ENCODE results near the gene PRADC1. TPM values are rescaled to one million over a fixed set of nuclear protein-coding genes. Genes with fewer than 3 reads are reported as not detected.
"Not testable (repeated sequence)": the region's sequence is repeated elsewhere in the genome, so short reads cannot be mapped to it uniquely, and the experiment has no call there.

The PRADC1 gene
- total and polyA plus RNA-seq, 8 donors = 10.5 to 20.9 (median 14.6) TPM

- H3K27me3 ChIP-seq = no peaks in the 10 kb centered on the region
- no peak for FAIRE-seq
These were observed 30.7 kb upstream of the PRADC1 start for GRCh38 chr2:73263540-73264331.

GRCh38 chr2:73262691-73263429 lies 29.8 kb upstream of the PRADC1 start:
- H3K36me3 ChIP-seq; H3K27me3 ChIP-seq; ATAC-seq; H3K9me3 ChIP-seq; intact Hi-C loops (cut with DNase I); H3K27ac ChIP-seq; H3K4me3 ChIP-seq; H3K4me1 ChIP-seq; FAIRE-seq: not testable (repeated sequence)
- WGBS, 2 donors = 89% methylated on average over 18 of the region's 18 CpGs
- DNase-seq = peak in 1 of 6 donors; percentile 35

More at GRCh38 chr2:73263540-73264331, 30.7 kb upstream of the PRADC1 start:
- Histone ChIP-seq H3K27ac (no peak overlapping the region), H3K4me3 (no peak overlapping the region), H3K4me1 (peaks cover 0 to 2% (median 0%) of the 10 kb centered on the region in 3 donors), H3K9me3 (no peaks in the 10 kb centered on the region), H3K36me3 (no peaks in the 10 kb centered on the region)
- DNase-seq (peak in 1 of 6 donors; percentile 69), ATAC-seq (no peak)
- WGBS, 2 donors = 90 to 95% methylated on average over 16 of the region's 16 CpGs
- intact Hi-C loops (cut with DNase I) = no loop called here
- no peak for TF ChIP-seq CTCF (IDR thresholded peaks at IDR 0.05)

- H3K27ac ChIP-seq = no peak overlapping the region
- FAIRE-seq (no peak), ATAC-seq (no peak), DNase-seq (no peak)
- no peaks in the 10 kb centered on the region for H3K9me3 ChIP-seq
- no peaks in the 10 kb centered on the region for H3K36me3 ChIP-seq
- no peak for TF ChIP-seq CTCF (IDR thresholded peaks at IDR 0.05)
- H3K4me1 ChIP-seq = no peaks in the 10 kb centered on the region
- H3K27me3 ChIP-seq = no peaks in the 10 kb centered on the region
- intact Hi-C loops (cut with DNase I) = no loop called here
- 89 to 95% methylated on average over 4 of the region's 4 CpGs for WGBS, 2 donors
- no peak overlapping the region for H3K4me3 ChIP-seq
These were observed 29.1 kb upstream of the PRADC1 start for GRCh38 chr2:73262108-73262651.

GRCh38 chr2:73260338-73260984 lies 27.4 kb upstream of the PRADC1 start:
- Histone ChIP-seq H3K4me1 (no peaks in the 10 kb centered on the region), H3K9me3 (no peaks in the 10 kb centered on the region), H3K27ac (no peak overlapping the region), H3K36me3 (no peaks in the 10 kb centered on the region), H3K27me3 (no peaks in the 10 kb centered on the region), H3K4me3 (no peak overlapping the region)
- ATAC-seq = peak; percentile 49 to 91 (median 87)
- WGBS, 2 donors = 34 to 36% methylated on average over 17 of the region's 17 CpGs
- intact Hi-C loops (cut with DNase I) = no loop called here
- peak in 4 of 6 donors; percentile 32 to 83 (median 59) for DNase-seq
- no peak for FAIRE-seq
- peak in 2 of 4 donors; percentile 19 to 31 for TF ChIP-seq CTCF (IDR thresholded peaks at IDR 0.05)

GRCh38 chr2:73259704-73260337 lies 26.8 kb upstream of the PRADC1 start:
- intact Hi-C loops (cut with DNase I) = no loop called here
- WGBS, 2 donors = 74 to 82% methylated on average over 4 of the region's 4 CpGs
- Histone ChIP-seq H3K36me3 (no peaks in the 10 kb centered on the region), H3K4me3 (no peak overlapping the region), H3K27me3 (no peaks in the 10 kb centered on the region), H3K27ac (no peak overlapping the region), H3K9me3 (no peaks in the 10 kb centered on the region), H3K4me1 (no peaks in the 10 kb centered on the region)
- FAIRE-seq (no peak), ATAC-seq (no peak), DNase-seq (no peak)
- no peak for TF ChIP-seq CTCF (IDR thresholded peaks at IDR 0.05)

Measured in pancreas (tissue), 10 donors.